NK-92 (cell line): Measurements from ENCODE around the gene KIAA0408.
"Not testable (repeated sequence)": the region's sequence is repeated elsewhere in the genome, so short reads cannot be mapped to it uniquely, and the experiment has no call there.

ENCODE experiments used
- DNase-seq: peaks from one replicate; lab custom pipeline; 2025; ENCODE audit not compliant: unreplicated experiment; lab: John Stamatoyannopoulos, UW

Gene KIAA0408

DNA sequence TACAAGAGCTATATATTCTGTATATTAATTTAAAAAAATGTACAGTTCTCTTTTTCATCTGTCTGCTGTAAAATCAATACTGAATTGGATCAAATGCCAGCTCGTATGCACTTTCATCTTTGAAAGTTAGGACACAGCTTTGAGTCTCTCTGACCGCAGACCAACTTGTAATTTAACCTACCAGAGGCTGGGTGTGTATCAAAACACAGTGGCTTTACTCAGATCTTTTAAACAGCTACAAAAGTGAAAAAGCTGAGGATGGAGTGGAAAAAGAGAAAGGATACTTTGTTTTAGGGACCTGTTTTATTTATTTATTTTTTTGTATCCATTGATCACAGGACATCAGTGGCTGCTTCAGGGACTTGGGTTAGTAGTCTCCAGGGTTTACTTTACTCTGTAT is 44.1 kb downstream of the KIAA0408 start:
- DNase-seq, result no peak

DNA sequence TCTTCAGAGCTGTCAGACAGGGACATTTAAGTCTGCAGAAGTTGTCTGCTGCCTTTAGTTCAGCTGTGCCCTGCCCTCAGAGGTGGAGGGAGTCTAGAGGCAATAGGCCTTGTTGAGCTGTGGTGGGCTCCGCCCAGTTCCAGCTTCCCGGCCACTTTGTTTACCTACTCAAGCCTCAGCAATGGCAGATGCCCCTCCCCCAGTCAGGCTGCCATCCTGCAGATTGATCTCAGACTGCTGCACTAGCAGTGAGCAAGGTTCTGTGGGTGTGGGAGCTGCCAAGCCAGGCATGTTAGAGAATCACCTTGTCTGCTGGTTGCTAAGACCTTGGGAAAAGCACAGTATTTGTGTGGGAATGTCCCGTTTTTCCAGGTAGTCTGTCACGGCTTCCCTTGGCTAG is 46.1 kb downstream of the KIAA0408 start:
- DNase-seq, result not testable (repeated sequence)

DNA sequence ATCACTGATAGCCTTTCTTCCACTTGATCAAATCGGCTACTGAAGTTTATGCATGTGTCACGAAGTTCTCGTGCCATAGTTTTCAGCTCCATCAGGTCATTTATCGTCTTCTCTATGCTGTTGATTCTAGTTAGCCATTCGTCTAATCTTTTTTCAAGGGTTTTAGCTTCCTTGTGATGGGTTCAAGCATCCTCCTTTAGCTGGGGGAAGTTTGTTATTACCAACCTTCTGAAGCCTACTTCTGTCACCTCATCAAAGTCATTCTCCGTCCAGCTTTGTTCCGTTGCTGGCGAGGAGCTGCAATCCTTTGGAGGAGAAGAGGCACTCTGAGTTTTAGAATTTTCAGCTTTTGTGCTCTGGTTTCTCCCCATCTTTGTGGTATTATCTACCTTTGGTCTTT is 47.2 kb downstream of the KIAA0408 start:
- not testable (repeated sequence) for DNase-seq
